SK-N-SH (cell line): ENCODE results near the gene SNX5.

Experiments
- CTCF ChIP-seq: fragments of 200-600 bp; sonication (generic); IDR thresholded peaks from 2 replicates; pipeline ENCODE4 v1.6.1; 2017; ENCODE audit warnings: antibody characterized with exemption, mild to moderate bottlenecking, moderate library complexity
- EP300 ChIP-seq, 2 experiments: IDR thresholded peaks; 2 replicates each; pipeline versions ENCODE4 v1.4.0 to v1.6.1; 2012; ENCODE audit warnings: borderline replicate concordance in 1 of 2, low read depth in 1 of 2, low read length in 1 of 2
- FOXJ3 ChIP-seq: sonication (generic); formaldehyde crosslinking; IDR thresholded peaks from 2 replicates; pipeline ENCODE4 v1.5.1; 2020; ENCODE audit warnings: mild to moderate bottlenecking, missing genetic modification reagents
- NRF1 ChIP-seq: IDR thresholded peaks from 2 replicates; pipeline ENCODE4 v1.6.1; 2012; ENCODE audit warnings: low read depth, mild to moderate bottlenecking, low read length
- RCOR1 ChIP-seq: fragments of 150-350 bp; IDR thresholded peaks from 2 replicates; pipeline ENCODE4 v1.6.1; 2017; ENCODE audit warnings: antibody characterized with exemption, low read length
- SMC3 ChIP-seq: IDR thresholded peaks from 2 replicates; pipeline ENCODE4 v1.6.1; 2012; ENCODE audit warnings: low read depth, low read length, improper control_type of control experiment
- USF1 ChIP-seq: IDR thresholded peaks from 2 replicates; pipeline ENCODE4 v1.4.0; 2012; ENCODE audit warnings: low read depth, borderline replicate concordance
- YY1 ChIP-seq: IDR thresholded peaks from 2 replicates; pipeline ENCODE4 v1.4.0; 2012; ENCODE audit warnings: low read depth, mild to moderate bottlenecking
- ZBTB33 ChIP-seq: IDR thresholded peaks from 2 replicates; pipeline ENCODE4 v1.4.0; 2012; ENCODE audit warnings: low read depth, borderline replicate concordance

GRCh38 chr20:17992224-17992637 lies 23.6 kb upstream of the SNX5 start:
- TF ChIP-seq USF1 (no peak), CTCF (no peak), EP300 (IDR thresholded peaks at IDR 0.05; ENCODE audit: borderline replicate concordance in 1 of 2, low read depth in 1 of 2, low read length in 1 of 2) (no peak), YY1 (no peak), SMC3 (no peak), ZBTB33 (no peak), RCOR1 (no peak), FOXJ3 (CRISPR knock-in tag) (no peak), NRF1 (no peak)
